Uterus (tissue), 4 donors: Measurements from ENCODE around the gene MBD5. TPM values are rescaled to one million over a fixed set of nuclear protein-coding genes. Genes with fewer than 3 reads are reported as not detected.

Source experiments
- DNase-seq, 2 donors: peaks; one replicate each; pipeline ENCODE4 v3.0.0-alpha.2; 2019 to 2020
- H3K27ac ChIP-seq, 2 donors: fragments of 200-600 bp; sonication (generic); 1 replicate in 1 of 2; 2 replicates in 1 of 2; pipeline ENCODE4 v1.5.1; 2016 to 2018
- H3K27me3 ChIP-seq, 2 donors: fragments of 200-600 bp; sonication (generic); one replicate each; pipeline ENCODE4 v1.5.1; 2018 to 2019; ENCODE audit warnings: control low read depth in 1 of 2
- H3K36me3 ChIP-seq, 2 donors: fragments of 200-600 bp; sonication (generic); one replicate each; pipeline ENCODE4 v1.5.1; 2019; ENCODE audit warnings: control low read depth in 1 of 2
- H3K4me1 ChIP-seq, 2 donors: fragments of 200-600 bp; sonication (generic); one replicate each; pipeline ENCODE4 v1.5.1; 2018 to 2019; ENCODE audit warnings: control low read depth in 1 of 2
- H3K4me3 ChIP-seq, 2 donors: fragments of 200-600 bp; sonication (generic); 1 replicate in 1 of 2; 2 replicates in 1 of 2; pipeline ENCODE4 v1.5.1; 2018 to 2019; ENCODE audit warnings: mild to moderate bottlenecking in 1 of 2
- H3K9me3 ChIP-seq, 2 donors: fragments of 200-600 bp; sonication (generic); one replicate each; pipeline ENCODE4 v1.5.1; 2019; ENCODE audit warnings: control low read depth in 1 of 2
- CTCF ChIP-seq, 4 experiments: fragments of 200-600 bp in 2 of 4; fragments of 450-650 bp in 2 of 4; sonication (generic) in 2 of 4; IDR thresholded peaks; one replicate each; pipeline ENCODE4 v1.5.1; 2016 to 2019; ENCODE audit warnings: antibody characterized with exemption in 4 of 4, mild to moderate bottlenecking in 2 of 4, moderate library complexity in 1 of 4
- POLR2A ChIP-seq, 2 donors: fragments of 450-650 bp; IDR thresholded peaks; one replicate each; pipeline ENCODE4 v1.6.1; 2016; ENCODE audit warnings: antibody characterized with exemption in 2 of 2, mild to moderate bottlenecking in 1 of 2, moderate library complexity in 1 of 2
- intact Hi-C: fragments of 100-400 bp; cut with DNase I; formaldehyde crosslinking; loops from one replicate; pipeline ENCODE4 v1.15.1; 2023; ENCODE audit warnings: low total_unique reads
- total RNA-seq, 4 donors: library from RNA; depleted of rRNA in 3 of 4; stranded (reverse); fragments of >200 nt in 3 of 4; gene quantifications; one replicate each; pipeline versions ENCODE4 v1.1.0 to v1.2.4, GENCODE V29; 2014 to 2023
- donor health status: DM: yes; HTN: yes; CAD: no.

The MBD5 gene
- total RNA-seq, 4 donors from 2014 or later = 17.4 to 77.9 (median 51.5) TPM

GRCh38 chr2:148161909-148162435 lies 141.1 kb downstream of the MBD5 start:
- TF ChIP-seq CTCF (IDR thresholded peaks at IDR 0.05) = no peak
- no peak for TF ChIP-seq POLR2A (IDR thresholded peaks at IDR 0.05)
- H3K36me3 ChIP-seq = no peaks in the 10 kb centered on the region
- no peaks in the 10 kb centered on the region for H3K4me1 ChIP-seq
- no peak overlapping the region for H3K4me3 ChIP-seq
- H3K9me3 ChIP-seq = no peaks in the 10 kb centered on the region
- intact Hi-C loops = no loop called here
- H3K27me3 ChIP-seq = no peaks in the 10 kb centered on the region
- no peak overlapping the region for H3K27ac ChIP-seq
- no peak for DNase-seq

GRCh38 chr2:148162871-148163270 lies 142.0 kb downstream of the MBD5 start:
- TF ChIP-seq CTCF (IDR thresholded peaks at IDR 0.05) (no peak), POLR2A (IDR thresholded peaks at IDR 0.05) (no peak)
- intact Hi-C loops = no loop called here
- H3K9me3 ChIP-seq = no peaks in the 10 kb centered on the region
- no peaks in the 10 kb centered on the region for H3K36me3 ChIP-seq
- H3K27ac ChIP-seq = no peak overlapping the region
- H3K4me1 ChIP-seq = no peaks in the 10 kb centered on the region
- no peak overlapping the region for H3K4me3 ChIP-seq
- no peak for DNase-seq
- H3K27me3 ChIP-seq = no peaks in the 10 kb centered on the region

- no peaks in the 10 kb centered on the region for H3K9me3 ChIP-seq
These were observed 145.1 kb downstream of the MBD5 start for GRCh38 chr2:148165975-148166374.

GRCh38 chr2:148167241-148167766 lies 146.4 kb downstream of the MBD5 start:
- intact Hi-C loops = no loop called here
- Histone ChIP-seq H3K9me3 (no peaks in the 10 kb centered on the region), H3K27me3 (no peaks in the 10 kb centered on the region), H3K27ac (no peak overlapping the region), H3K36me3 (no peaks in the 10 kb centered on the region), H3K4me3 (no peak overlapping the region), H3K4me1 (no peaks in the 10 kb centered on the region)
- TF ChIP-seq POLR2A (IDR thresholded peaks at IDR 0.05) = no peak
- no peak for TF ChIP-seq CTCF (IDR thresholded peaks at IDR 0.05)
- DNase-seq = no peak

More at GRCh38 chr2:148165975-148166374, 145.1 kb downstream of the MBD5 start:
- TF ChIP-seq POLR2A (IDR thresholded peaks at IDR 0.05) (no peak), CTCF (IDR thresholded peaks at IDR 0.05) (no peak)
- no peaks in the 10 kb centered on the region for H3K4me1 ChIP-seq
- H3K4me3 ChIP-seq = no peak overlapping the region
- intact Hi-C loops = no loop called here
- H3K36me3 ChIP-seq = no peaks in the 10 kb centered on the region
- DNase-seq = no peak
- H3K27me3 ChIP-seq = no peaks in the 10 kb centered on the region
- no peak overlapping the region for H3K27ac ChIP-seq

- Histone ChIP-seq H3K27me3 (no peaks in the 10 kb centered on the region), H3K4me1 (no peaks in the 10 kb centered on the region), H3K36me3 (no peaks in the 10 kb centered on the region), H3K27ac (no peak overlapping the region), H3K9me3 (no peaks in the 10 kb centered on the region), H3K4me3 (no peak overlapping the region)
- intact Hi-C loops = no loop called here
- TF ChIP-seq POLR2A (IDR thresholded peaks at IDR 0.05) (no peak), CTCF (IDR thresholded peaks at IDR 0.05) (no peak)
- no peak for DNase-seq
These were observed 147.0 kb downstream of the MBD5 start for GRCh38 chr2:148167855-148168254.
